Activated naive CD4-positive, alpha-beta T cell treated with anti-CD3 and anti-CD28 coated beads for 36 hours (primary cell): ENCODE data around the gene FAM156B. TPM values are rescaled to one million over a fixed set of nuclear protein-coding genes. Genes with fewer than 3 reads are reported as not detected.
"Not testable (repeated sequence)": the region's sequence is repeated elsewhere in the genome, so short reads cannot be mapped to it uniquely, and the experiment has no call there.

Source experiments
- CTCF ChIA-PET: fragments of 350-600 bp; sonication (Branson Sonifier 250); formaldehyde crosslinking; loops from one replicate; lab custom pipeline; 2021; ENCODE audit warnings: antibody characterized with exemption; lab: Charles Lee
- DNase-seq: peaks from one replicate; pipeline ENCODE4 v3.0.0-alpha.2; 2020
- H3K27ac Mint-ChIP-seq: one replicate; pipeline ENCODE4 v1.8.0; 2021; ENCODE audit warnings: mild to moderate bottlenecking, mixed read lengths
- H3K27me3 Mint-ChIP-seq: one replicate; pipeline ENCODE4 v1.8.0; 2021; ENCODE audit warnings: low read depth, mixed read lengths
- H3K36me3 Mint-ChIP-seq: one replicate; pipeline ENCODE4 v1.8.0; 2021; ENCODE audit warnings: low read depth, mixed read lengths
- H3K4me1 Mint-ChIP-seq: one replicate; pipeline ENCODE4 v1.8.0; 2021; ENCODE audit warnings: low read depth, mixed read lengths
- H3K4me3 Mint-ChIP-seq: one replicate; pipeline ENCODE4 v1.8.0; 2021; ENCODE audit warnings: mild to moderate bottlenecking, moderate library complexity, mixed read lengths
- H3K9me3 Mint-ChIP-seq: one replicate; pipeline ENCODE4 v1.8.0; 2021; ENCODE audit warnings: mixed read lengths
- intact Hi-C: fragments of 100-400 bp; cut with micrococcal nuclease; formaldehyde crosslinking; loops from one replicate; pipeline ENCODE4 v1.15.1; 2023
- total RNA-seq, 2 experiments: library from RNA; stranded (reverse); gene quantifications; one replicate each; pipeline ENCODE4 v1.2.3, GENCODE V29; 2021

The FAM156B gene, protein sequence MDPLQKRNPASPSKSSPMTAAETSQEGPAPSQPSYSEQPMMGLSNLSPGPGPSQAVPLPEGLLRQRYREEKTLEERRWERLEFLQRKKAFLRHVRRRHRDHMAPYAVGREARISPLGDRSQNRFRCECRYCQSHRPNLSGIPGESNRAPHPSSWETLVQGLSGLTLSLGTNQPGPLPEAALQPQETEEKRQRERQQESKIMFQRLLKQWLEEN
- 10 to 100 TPM; 12.6 to 13.5 TPM for total RNA-seq

DNA sequence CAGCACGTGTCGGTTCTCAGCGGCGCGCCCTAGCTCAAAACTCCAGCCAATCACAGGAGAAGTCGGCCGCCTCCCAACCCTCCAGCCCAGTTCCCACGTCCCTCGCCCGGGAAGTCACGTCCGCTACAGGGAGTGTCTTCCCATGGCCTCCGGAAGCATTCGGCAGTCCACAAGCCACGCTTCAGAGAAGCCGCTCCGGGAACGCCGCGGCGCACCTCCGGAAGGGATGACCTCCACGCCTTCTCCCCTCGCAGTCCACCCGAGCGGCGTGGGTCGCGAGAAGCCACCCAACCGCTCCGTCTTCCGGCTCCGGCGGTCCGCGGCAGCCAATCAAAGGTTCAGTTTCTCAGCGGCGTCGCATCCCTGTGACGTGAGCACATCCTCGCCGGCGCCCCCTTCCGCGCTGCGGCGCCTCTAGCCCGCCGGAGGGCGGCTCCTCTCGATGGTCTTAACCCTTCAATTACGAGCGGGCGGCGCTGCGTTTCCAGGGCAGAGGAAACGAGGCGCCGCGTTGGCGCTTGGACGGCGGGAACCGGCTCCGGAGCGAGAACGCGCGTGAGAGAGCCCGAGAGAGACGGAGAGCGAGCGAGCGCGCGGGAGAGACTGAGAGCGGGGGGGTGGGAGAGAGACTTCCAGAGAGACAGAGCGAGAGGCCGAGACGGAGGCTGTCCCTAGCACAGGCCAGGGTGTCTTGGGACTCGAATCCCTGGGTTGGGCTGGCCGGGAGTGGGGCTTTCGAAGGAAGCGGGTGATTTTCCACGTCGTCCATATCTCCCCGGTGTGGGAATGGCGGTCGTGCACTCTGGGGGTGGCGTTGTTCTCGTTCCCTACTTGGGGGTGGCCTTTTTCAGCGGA is at the start of gene FAM156B:
Gene FAM156B (plus strand): TSS at position 476 of the 855 bp plus-strand sequence. CDS start 9,896 bp downstream, outside the sequence.
- H3K4me3 Mint-ChIP-seq, H3K27me3 Mint-ChIP-seq, intact Hi-C loops, CTCF ChIA-PET, H3K4me1 Mint-ChIP-seq, H3K36me3 Mint-ChIP-seq, H3K27ac Mint-ChIP-seq, H3K9me3 Mint-ChIP-seq, DNase-seq: not testable (repeated sequence)

DNA sequence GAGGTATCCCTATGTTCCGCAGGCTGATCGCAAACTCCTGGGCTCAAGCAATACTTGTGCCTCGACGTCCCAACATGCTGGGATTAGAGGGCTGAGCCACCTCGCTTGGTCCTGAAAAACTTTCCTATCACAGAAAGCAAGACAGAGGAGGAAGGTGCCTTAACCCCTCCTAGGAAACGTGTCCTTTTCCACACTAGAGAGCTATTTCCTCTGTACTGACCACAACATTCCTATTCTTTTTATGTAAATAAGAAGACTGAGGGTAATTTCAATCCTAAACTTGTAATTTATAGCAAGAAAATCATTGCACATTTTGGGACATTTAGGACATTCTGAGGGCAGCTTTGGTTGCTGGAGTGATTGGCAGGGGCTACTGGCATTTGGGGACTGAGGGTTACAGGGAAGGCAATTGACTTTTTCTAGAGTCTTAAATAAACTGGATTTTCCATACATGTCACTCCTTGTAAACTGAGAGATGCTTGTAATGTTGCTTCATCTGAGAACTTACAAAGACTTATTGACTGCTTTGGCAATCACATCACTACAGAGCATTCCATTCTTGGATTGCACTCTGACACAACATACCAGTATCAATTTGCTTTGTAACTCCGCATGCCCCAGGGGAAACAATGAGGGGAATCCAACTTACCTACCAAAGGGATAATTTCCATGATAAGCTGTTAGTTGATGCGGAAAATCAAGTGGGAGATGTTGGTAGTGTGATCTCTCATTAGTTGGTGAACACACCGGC is 44.8 kb upstream of the FAM156B start:
- intact Hi-C loops: no loop called here
- CTCF ChIA-PET: no interaction called here
- Mint-ChIP-seq H3K27ac (peak overlapping the region; percentile 59), H3K4me1 (no peaks in the 10 kb centered on the region), H3K9me3 (no peaks in the 10 kb centered on the region), H3K36me3 (no peaks in the 10 kb centered on the region), H3K4me3 (no peak overlapping the region), H3K27me3 (no peaks in the 10 kb centered on the region)
- DNase-seq: no peak

DNA sequence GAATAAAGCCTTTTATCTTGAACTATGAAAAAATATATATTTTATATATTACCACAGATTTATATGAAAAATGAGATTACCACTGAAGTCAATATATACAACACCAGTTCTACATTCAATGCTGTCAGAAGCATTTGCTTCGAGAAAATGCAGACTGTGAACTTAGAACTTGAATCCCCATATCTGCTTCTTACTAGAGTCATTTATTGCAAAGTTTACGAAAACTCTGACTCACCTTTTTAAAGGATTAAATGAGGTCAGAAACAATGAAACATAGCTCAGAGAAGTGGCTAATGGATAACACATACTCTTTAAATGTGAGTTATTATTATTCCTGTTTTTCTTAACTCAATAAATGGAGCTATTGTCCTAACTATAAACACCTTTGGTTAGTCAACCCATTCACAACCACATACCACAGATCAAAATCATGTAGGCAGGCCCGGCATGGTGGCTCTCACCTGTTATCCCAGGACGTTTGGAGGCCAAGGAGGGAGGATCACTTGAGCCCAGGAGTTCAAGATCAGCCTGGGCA is 40.1 kb upstream of the FAM156B start:
- H3K4me3 Mint-ChIP-seq, H3K9me3 Mint-ChIP-seq, H3K4me1 Mint-ChIP-seq, CTCF ChIA-PET, intact Hi-C loops, H3K27ac Mint-ChIP-seq, H3K27me3 Mint-ChIP-seq, H3K36me3 Mint-ChIP-seq, DNase-seq: not testable (repeated sequence)

DNA sequence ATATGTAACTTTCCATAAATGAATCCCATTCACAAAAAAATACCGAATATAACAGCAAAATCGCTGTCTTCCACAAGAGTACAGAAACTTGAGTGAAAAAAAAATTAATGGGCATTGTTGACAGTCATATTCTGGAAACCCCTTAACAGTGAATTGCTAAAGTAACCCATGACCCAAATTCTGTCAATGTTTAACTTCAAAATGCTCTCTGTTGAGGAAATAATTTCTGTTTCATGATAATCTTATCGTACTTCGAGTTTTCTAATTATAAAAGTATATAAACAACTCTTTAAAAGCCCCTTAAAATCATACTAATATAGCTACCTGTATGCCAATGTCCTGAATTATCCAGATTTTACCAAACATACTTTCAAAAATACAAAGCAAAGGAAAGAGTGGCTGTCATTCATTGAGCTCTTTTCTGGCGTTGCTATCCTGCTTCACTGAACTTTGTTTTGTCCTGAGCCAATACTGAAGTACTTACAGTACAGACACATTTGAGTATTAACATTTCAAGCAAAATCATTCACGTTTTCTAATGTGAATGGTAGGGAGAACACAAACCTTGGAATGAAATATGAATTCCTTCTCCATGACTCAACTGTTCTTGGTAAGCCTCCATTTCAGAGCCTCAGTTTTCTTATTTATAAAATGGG is 31.7 kb upstream of the FAM156B start:
- CTCF ChIA-PET: no interaction called here
- intact Hi-C loops: no loop called here
- no peak overlapping the region for H3K4me3 Mint-ChIP-seq

DNA sequence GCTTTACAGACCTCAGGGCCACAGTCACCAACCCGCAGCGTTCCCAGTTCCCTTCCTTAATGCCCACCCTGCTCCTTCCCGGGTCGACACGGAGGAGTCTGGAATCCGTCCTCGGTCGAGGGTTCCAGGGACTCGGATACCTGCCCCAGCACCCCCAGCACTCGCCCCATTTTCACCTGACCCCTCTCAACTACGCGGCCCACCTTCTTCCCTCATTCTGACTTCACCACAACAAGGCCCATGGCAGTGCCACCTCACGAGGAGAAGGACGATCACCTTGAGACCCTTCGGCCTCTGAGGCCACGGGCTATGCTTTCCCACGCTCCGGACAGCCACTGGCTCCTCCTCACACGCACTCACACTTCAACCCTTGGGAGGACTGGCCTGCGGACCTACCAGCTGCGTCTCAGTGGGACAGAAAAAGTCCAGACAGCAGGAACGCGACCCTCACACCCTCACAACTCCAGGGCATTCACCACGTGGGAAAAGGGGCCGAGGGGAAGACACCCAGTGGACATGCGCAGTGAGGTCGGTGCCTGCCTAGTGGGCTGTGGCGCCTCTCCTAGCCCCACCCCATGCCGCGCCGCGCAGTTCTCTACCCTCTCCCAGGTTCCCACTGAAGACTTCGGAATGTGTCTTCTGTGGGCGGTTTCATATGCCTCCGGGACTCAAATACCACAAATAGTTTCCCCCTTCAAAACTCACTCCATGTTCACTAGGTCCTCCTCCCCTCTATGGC is 29.4 kb upstream of the FAM156B start, which contains the start of gene XAGE3:
Gene XAGE3 (minus strand): TSS at position 474 of the 739 bp plus-strand sequence. CDS start 950 bp downstream, outside the sequence.
- no peak within 1 kb of the TSS for H3K27ac Mint-ChIP-seq

More for the DNA sequence above, 31.7 kb upstream of the FAM156B start:
- Mint-ChIP-seq H3K27ac (no peak overlapping the region), H3K4me1 (no peaks in the 10 kb centered on the region), H3K9me3 (no peaks in the 10 kb centered on the region), H3K27me3 (no peaks in the 10 kb centered on the region), H3K36me3 (no peaks in the 10 kb centered on the region)
- DNase-seq: no peak

DNA sequence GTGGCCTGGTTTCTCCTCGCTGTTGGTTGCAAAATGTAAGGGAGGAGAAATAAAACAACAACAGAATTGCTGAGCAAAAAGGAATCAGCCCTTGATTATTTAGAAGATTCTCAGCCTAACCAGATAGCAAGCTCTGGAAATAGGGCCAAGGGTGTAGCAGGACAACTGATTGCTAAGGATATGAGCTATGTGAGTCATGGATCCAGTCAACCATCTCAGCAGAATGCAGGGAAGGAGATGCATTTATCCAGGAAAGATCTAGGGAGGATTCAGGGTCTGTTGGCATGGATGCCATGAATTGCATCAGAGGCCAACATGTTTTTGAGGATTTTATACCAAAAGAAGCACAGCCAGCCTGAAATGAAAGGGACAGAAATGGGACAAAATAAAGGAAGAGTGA is 27.1 kb upstream of the FAM156B start:
- Mint-ChIP-seq H3K4me3 (no peak overlapping the region), H3K9me3 (no peaks in the 10 kb centered on the region), H3K4me1 (no peaks in the 10 kb centered on the region), H3K27ac (no peak overlapping the region), H3K27me3 (no peaks in the 10 kb centered on the region), H3K36me3 (no peaks in the 10 kb centered on the region)
- DNase-seq: no peak
- intact Hi-C loops: no loop called here
- CTCF ChIA-PET: no interaction called here

More for the DNA sequence above, 29.4 kb upstream of the FAM156B start, which contains the start of gene XAGE3:
- intact Hi-C loops: no loop called here
- no peaks in the 10 kb centered on the region for H3K9me3 Mint-ChIP-seq
- H3K27me3 Mint-ChIP-seq: no peaks in the 10 kb centered on the region
- H3K4me1 Mint-ChIP-seq: no peaks in the 10 kb centered on the region
- H3K4me3 Mint-ChIP-seq: no peak within 1 kb of the TSS
- CTCF ChIA-PET: no interaction called here
- DNase-seq: no peak
- H3K36me3 Mint-ChIP-seq: no peaks in the 10 kb centered on the region

DNA sequence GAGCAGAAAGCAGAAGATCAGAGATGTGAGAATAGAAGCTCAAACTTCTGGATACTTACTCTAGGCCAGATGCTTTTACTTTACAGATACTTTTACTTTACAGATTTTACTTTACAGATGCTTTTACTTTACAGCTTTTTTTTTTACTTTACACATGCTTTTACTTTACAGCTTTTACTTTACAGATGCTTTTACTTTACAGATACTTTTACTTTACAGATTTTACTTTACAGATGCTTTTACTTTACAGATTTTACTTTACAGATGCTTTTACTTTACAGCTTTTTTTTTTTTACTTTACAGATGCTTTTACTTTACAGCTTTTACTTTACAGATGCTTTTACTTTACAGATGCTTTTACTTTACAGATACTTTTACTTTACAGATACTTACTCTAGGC is 23.3 kb upstream of the FAM156B start:
- H3K27ac Mint-ChIP-seq, H3K4me1 Mint-ChIP-seq, H3K4me3 Mint-ChIP-seq, H3K9me3 Mint-ChIP-seq, CTCF ChIA-PET, intact Hi-C loops, H3K36me3 Mint-ChIP-seq, H3K27me3 Mint-ChIP-seq, DNase-seq: not testable (repeated sequence)

DNA sequence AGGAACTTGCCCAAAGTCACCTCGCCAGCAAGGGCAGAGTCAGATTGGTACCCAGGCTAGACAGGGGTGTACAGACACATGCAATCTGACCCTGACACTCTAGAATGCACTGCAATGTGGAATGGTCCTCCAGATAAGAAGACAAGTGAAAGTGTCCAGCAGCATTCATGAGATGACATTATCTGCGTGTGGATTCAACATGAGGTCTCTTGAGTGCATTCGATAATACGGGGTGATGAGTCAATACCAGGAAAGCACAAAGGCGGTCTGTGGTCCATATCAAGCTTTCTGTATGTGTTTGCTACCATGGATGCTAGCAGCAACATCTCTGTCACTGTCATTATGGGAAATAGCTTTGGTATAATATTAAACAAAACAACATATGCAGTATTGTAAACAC is 22.5 kb upstream of the FAM156B start:
- Mint-ChIP-seq H3K4me1 (no peaks in the 10 kb centered on the region), H3K9me3 (no peaks in the 10 kb centered on the region), H3K27ac (no peak overlapping the region), H3K27me3 (no peaks in the 10 kb centered on the region), H3K4me3 (no peak overlapping the region), H3K36me3 (no peaks in the 10 kb centered on the region)
- intact Hi-C loops: no loop called here
- CTCF ChIA-PET: no interaction called here
- DNase-seq: no peak

DNA sequence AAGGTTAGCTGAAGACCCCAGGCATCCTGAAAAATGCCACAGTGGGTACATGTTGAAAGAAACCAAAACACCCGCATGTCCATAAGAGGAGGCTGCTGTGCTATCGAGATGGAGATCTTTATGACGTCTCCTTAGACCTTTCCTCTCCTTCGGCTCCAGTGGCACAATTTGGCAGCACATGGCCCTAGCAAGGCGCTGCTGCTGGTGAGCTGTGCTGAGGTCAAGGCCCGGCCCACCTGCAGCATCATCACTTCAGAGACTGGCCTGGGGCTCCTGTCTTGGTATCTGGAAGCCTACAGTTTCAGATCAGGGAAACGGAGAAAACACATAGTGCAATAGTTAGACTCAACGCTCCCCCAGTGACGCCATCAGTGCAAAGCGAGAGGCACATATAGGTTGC is 21.7 kb upstream of the FAM156B start:
- DNase-seq, H3K9me3 Mint-ChIP-seq, CTCF ChIA-PET, intact Hi-C loops, H3K4me3 Mint-ChIP-seq, H3K36me3 Mint-ChIP-seq, H3K4me1 Mint-ChIP-seq, H3K27ac Mint-ChIP-seq, H3K27me3 Mint-ChIP-seq: not testable (repeated sequence)

DNA sequence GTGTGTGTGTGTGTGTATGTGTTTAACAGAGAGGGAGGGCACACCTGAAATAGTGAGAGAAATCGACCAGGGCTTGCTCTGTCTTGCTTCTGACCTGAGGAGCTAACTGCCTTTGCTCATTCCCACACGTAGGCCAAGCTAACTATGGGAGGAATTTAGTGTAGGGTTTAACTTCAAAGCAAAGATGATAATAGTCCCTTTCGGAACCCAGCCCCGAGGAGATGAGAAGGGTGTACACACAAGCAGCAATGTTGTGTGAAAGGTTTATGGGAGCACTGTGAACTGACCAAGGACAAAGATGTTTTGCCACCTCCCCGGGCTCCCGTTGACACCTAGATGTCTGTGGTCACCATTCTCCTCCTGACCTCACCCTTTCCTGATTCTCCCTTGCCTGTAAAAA is 20.7 kb upstream of the FAM156B start:
- H3K27me3 Mint-ChIP-seq, H3K36me3 Mint-ChIP-seq, H3K27ac Mint-ChIP-seq, intact Hi-C loops, DNase-seq, H3K4me3 Mint-ChIP-seq, H3K4me1 Mint-ChIP-seq, CTCF ChIA-PET, H3K9me3 Mint-ChIP-seq: not testable (repeated sequence)

DNA sequence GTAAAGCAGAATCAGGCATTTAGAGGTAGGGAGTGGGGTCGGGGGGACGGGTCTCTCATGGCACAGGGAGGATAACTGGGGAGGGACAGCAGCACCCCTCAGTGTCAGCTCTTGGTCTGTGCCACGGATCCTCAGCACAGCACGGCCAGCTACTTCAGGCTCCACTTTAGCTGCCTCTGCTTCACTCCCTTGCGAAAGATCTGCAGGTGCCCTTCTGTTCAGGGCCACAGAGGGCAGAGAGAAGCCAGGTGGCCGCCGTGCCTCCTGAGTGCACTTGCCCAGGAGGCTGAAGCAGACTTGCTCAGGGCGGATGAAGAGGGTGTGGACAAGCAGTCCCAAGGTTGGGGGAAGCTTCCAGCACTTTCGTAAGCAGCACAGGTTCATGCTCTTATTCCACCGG is 9.7 kb upstream of the FAM156B start:
- H3K4me1 Mint-ChIP-seq, intact Hi-C loops, H3K36me3 Mint-ChIP-seq, H3K9me3 Mint-ChIP-seq, H3K4me3 Mint-ChIP-seq, DNase-seq, H3K27me3 Mint-ChIP-seq, CTCF ChIA-PET, H3K27ac Mint-ChIP-seq: not testable (repeated sequence)
